Choroid plexus epithelial cell (primary cell): ENCODE measurements around the gene FOXL1.

Experiments used
- DNase-seq: peaks from one replicate; pipeline ENCODE4 v3.0.0-alpha.2; 2010; ENCODE audit warnings: low read depth
- H3K4me3 ChIP-seq: 2 replicates; pipeline ENCODE4 v1.5.1; 2011; ENCODE audit warnings: low read depth, mild to moderate bottlenecking, control low read depth, low read length, moderate library complexity
- CTCF ChIP-seq: conservative IDR thresholded peaks from 2 replicates; pipeline ENCODE4 v1.5.1; 2011; ENCODE audit warnings: low read depth, mild to moderate bottlenecking, control low read depth, inconsistent platforms, low read length, moderate library complexity

The FOXL1 gene

GRCh38 chr16:86576591-86577313 lies 1.6 kb upstream of the FOXL1 start:
- peak; percentile 54 for DNase-seq
- H3K4me3 ChIP-seq: peak overlapping the region; percentile 64
- TF ChIP-seq CTCF: no peak

DNA sequence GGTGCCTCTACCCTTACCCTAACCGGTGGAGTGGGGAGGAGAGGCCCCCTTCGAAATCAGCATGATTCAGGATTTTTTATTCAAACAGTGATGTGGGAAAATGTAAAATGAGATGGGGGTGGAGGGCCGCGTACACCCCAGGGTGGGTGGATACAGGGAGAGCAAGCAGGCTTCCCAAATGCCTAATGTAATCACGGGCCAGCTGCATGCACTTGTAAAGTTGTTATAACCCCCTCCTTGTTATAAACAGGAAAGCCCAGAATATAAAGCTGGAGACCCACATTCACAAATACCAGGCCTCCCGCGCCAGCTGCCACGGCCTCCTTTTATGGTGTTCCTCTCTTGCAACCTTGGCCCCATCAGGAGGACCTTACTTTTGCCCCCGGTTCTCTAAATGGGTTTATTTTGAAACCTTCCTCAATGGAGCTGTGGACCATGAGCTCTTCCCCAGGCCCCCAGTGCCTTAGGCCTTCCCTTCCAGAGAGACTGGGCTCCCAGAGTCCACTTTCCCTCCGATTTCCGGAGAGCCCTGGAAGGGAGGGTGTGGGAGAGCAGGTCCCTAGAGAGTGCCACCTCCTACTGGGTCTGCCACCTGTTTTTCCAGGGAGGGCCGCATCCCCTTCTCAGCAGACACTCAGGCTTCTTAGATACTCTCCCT lies 906 bp upstream of the FOXL1 start:
- no peak for TF ChIP-seq CTCF
- H3K4me3 ChIP-seq: peak overlapping the region; percentile 64
- DNase-seq: peak; percentile 50

GRCh38 chr16:86578611-86579267 lies 390 bp downstream of the FOXL1 start:
- no peak for TF ChIP-seq CTCF
- DNase-seq: peak; percentile 73
- peak overlapping the region; percentile 53 for H3K4me3 ChIP-seq

DNA sequence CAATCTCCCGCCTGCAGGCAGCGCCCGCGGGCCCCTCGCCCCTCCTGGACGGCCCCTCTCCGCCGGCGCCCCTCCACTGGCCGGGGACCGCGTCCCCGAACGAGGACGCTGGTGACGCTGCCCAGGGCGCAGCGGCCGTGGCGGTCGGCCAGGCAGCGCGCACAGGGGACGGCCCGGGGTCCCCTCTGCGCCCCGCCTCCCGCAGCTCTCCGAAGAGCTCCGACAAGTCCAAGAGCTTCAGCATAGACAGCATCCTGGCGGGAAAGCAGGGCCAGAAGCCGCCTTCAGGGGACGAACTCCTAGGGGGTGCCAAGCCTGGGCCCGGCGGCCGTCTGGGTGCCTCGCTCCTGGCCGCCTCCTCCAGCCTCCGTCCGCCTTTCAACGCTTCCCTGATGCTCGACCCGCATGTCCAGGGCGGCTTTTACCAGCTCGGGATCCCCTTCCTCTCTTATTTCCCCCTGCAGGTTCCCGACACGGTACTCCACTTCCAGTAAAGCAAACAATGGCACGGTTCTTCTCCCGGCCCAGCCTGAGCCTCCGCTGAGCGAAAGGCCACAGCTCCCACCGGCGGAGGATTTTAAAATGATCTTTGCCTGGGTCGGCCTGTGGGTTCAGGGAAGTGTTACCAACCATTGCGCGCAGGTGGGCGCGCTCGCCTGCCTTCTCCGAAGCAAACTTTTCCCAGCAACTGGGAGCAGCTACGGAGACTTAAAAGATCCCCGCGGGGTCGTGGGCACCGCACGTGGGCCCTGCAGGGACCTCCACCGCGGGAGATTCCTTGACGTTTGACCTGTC lies 1.1 kb downstream of the FOXL1 start:
- DNase-seq: peak; percentile 52
- H3K4me3 ChIP-seq: peak overlapping the region; percentile 53
- no peak for TF ChIP-seq CTCF

GRCh38 chr16:86580063-86580790 lies 1.9 kb downstream of the FOXL1 start:
- H3K4me3 ChIP-seq: peak overlapping the region; percentile 53
- peak; percentile 75 for DNase-seq

More at GRCh38 chr16:86580063-86580790, 1.9 kb downstream of the FOXL1 start:
- no peak for TF ChIP-seq CTCF
